WI38 (cell line): Measurements from ENCODE around the gene NBAS.

ENCODE experiments used
- H3K4me3 ChIP-seq: 2 replicates; pipeline ENCODE4 v1.5.1; 2011; ENCODE audit warnings: low read depth, mild to moderate bottlenecking, control low read depth, low read length
- CTCF ChIP-seq: IDR thresholded peaks from 2 replicates; pipeline ENCODE4 v1.5.1; 2012; ENCODE audit warnings: low read depth, mild to moderate bottlenecking, control low read depth, low read length

The NBAS gene

DNA sequence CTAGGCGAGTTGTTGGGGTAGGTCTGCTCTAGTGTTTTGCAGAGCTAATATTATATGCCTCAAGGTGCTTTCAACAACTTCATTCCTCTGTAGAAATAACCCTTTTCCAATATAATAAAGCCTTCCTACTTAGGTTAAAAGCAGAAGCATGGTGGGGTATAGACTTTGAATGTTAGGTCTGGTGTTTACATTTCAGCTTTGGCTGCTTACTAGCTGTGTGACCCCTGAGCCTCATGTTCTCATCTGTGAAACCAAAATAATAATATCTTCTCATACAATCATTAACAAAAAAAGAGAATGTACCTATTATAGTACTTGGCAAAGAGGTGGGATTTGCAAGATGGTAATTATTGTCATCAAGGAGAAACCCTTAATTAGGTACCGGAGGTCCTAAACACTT, 386.6 kb downstream of the NBAS start:
- no peak overlapping the region for H3K4me3 ChIP-seq
- TF ChIP-seq CTCF, result no peak

DNA sequence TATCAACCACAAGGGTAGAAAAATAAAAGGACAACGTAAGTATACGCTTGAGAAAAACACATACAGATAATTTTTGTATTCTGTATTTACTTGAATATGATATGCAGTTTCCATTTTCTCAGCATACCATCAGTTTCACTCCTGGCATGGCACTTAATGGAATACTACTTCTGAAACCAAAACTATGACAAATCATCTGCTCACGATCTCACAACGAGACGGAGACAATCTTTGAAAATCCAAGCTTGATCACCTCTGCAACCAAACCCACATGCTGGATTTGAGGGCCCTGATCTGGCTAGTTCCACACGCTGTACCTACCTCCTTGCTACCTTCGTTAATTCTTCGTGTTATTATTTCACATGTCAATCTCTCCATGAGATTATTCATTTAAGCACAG, 387.6 kb downstream of the NBAS start:
- TF ChIP-seq CTCF, result no peak
- no peak overlapping the region for H3K4me3 ChIP-seq

GRCh38 chr2:15172825-15173224, 388.3 kb downstream of the NBAS start:
- TF ChIP-seq CTCF, result no peak
- H3K4me3 ChIP-seq, result no peak overlapping the region

- TF ChIP-seq CTCF, result no peak
- peak overlapping the region; percentile 51 for H3K4me3 ChIP-seq
These were observed 390.9 kb downstream of the NBAS start for GRCh38 chr2:15170070-15170775.

DNA sequence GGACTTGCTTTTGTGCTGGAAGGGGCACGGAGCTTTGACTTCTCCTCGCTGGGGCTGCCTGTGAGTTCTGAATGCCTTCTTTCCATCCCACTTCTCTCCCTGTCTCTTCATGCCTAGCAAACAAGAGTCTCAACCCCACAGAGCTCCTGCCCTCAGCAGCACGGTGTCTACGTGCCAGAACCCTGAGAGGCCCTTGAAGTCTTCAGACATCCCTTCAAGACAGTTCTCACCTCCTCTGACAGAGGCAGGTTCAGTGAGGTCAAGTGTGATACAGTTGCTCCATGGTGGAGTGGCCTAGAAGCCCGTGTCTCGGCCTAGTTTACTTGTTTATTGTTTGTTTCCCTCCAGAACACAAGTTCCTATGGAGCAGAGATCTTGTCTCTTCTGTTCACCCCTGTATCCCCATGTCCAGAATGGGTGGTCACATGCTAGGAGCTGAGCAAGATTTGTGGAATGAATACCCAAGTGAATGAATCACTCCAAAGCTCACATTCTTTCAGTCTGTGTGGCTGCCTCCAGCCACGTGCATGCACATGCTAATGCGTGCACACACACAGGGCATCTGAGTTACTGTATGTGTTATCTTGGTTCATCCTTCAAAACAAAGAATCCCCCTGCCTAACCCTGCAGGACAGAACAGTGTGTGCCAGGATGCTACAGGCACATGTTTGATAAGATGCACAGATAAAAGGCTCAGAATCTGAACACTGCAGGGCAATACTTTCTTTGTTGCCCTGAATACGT, 391.6 kb downstream of the NBAS start:
- TF ChIP-seq CTCF, result no peak
- peak overlapping the region; percentile 51 for H3K4me3 ChIP-seq

DNA sequence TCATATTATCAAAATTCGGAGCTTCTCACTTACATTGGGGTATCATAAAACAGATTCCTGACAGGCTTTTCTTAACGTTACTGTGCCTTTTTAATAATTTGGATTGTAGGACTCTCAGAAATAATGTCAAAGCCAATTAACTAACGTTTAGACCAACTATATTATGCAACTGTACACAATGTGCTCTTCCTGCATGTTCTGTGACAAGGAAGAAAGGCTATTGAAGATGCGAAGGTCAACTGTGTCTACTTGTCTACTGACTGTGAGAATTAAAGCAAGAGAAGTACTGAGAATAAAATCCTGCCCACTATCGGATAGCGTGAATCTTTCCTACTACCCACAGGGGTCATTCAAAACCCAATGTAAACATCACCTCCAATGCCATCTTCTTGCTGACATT, 393.0 kb downstream of the NBAS start:
- H3K4me3 ChIP-seq, result no peak overlapping the region
- no peak for TF ChIP-seq CTCF

GRCh38 chr2:15166878-15167277, 394.3 kb downstream of the NBAS start:
- H3K4me3 ChIP-seq, result no peak overlapping the region
- TF ChIP-seq CTCF, result no peak
